ENCODE measurements around the gene C11orf98.

- TF ChIP-seq CTCF (IDR thresholded peaks at IDR 0.05) (no peak), POLR2A (IDR thresholded peaks at IDR 0.05) (peak; percentile 30 to 35), EP300 (IDR thresholded peaks at IDR 0.05) (no peak), POLR2AphosphoS5 (IDR thresholded peaks at IDR 0.05) (peak; percentile 68 to 83 (median 76))
These were observed 24.6 kb upstream of the C11orf98 start, which contains the start of gene LRRN4CL for GRCh38 chr11:62689421-62690183.

Data from sigmoid colon (tissue), 4 donors.